Measurements from ENCODE around the gene SRBD1.

Gene SRBD1

DNA sequence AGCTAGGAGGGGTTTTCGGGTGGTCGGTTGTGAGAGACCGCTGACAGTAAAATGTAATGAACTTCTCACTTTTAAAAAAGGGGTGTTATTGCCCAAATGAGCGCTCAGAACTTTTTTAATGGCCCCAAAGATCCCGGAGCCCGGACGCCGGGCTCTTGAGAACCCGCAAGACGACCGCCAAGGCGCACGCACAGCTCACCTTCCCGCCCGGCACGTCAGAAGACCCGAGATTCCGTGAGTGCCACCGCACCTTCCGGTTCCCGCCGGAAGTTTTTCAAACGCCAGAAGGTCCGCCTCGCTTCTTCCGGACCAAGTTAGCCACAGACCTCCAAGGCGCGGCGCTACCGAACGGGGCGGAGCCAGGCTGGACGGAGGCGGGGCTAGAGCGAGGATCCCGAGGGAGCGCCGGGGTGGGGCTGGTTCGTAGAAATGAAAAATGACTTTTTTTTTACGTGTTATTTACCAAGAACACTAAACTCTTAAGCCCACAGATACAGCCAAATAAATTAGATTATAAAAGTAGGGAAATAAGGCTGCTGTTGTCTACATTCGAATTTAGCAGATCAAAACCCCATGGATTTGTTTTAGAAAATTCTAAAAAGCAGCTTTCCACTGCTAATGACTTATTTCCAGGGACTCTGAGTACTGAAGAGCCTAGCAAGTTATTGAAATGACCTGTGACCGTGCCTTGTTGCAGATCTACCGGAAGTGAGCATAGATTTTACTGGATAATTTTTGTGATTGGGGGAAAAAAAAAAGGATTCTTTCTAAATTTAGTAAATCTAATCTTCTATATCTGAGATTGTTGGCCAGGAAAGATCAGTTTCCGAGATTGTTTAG, at the start of gene SRBD1:
Gene SRBD1 (minus strand): TSS at position 248 of the 840 bp plus-strand sequence. CDS start 5,826 bp downstream, outside the sequence.
- peak; percentile 96 for DNase-seq

DNA sequence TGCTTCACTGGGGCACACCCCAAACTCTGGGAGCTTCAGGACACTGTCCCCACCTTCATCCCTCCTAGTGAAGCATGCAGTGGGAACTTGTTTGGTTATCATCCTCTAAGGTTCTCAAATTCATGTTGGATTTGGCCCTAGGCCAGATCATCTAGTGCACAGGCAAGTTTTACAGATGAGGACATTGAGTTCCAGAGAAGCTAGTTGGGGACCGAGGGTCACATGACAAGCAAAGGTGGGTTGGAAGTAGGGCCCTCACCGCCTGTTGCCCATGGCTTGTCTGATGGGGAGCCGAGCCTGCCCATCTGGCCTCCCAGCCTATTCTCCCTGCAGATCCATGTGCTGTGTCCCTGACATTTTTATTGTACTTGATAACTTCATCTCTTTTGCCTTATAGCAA, 43.2 kb upstream of the SRBD1 start:
- DNase-seq = no peak

DNA sequence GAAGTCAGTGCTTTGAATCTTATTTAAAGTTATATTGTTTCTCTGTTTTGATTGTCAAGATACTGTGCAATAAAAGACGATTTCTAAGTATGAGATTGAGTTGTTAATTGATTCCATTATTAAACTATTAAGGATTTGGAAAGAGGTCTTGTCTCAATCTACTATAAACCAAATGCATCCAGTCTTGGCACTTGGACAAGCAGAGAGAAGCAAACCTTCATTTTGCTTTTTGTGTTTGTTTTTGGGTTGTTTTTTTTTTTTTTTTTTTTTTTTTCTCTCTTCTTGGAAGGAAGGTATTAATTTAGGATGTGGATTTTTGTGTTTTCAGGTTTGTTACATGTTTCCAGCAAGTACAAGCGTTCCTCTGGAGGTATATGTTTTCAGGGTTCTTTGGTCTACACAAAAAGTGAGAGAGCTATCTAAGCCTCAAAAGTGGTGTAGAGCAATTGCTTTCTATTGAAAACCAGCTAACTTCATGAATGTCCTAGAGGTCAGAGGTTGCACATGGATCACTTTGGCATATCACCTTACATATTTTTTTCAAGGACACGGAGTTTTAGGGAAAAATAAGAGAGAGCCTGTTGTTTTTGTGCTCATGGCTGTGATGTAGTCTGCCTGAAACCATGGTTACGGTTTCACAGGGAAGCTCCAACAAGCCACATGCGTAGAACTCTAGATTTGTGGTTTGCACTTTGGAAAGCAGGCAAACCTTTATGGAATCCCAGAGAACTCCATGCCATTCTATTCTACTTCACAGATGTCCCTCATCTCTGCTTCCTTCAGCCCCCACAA, 42.3 kb upstream of the SRBD1 start:
- no peak for DNase-seq

DNA sequence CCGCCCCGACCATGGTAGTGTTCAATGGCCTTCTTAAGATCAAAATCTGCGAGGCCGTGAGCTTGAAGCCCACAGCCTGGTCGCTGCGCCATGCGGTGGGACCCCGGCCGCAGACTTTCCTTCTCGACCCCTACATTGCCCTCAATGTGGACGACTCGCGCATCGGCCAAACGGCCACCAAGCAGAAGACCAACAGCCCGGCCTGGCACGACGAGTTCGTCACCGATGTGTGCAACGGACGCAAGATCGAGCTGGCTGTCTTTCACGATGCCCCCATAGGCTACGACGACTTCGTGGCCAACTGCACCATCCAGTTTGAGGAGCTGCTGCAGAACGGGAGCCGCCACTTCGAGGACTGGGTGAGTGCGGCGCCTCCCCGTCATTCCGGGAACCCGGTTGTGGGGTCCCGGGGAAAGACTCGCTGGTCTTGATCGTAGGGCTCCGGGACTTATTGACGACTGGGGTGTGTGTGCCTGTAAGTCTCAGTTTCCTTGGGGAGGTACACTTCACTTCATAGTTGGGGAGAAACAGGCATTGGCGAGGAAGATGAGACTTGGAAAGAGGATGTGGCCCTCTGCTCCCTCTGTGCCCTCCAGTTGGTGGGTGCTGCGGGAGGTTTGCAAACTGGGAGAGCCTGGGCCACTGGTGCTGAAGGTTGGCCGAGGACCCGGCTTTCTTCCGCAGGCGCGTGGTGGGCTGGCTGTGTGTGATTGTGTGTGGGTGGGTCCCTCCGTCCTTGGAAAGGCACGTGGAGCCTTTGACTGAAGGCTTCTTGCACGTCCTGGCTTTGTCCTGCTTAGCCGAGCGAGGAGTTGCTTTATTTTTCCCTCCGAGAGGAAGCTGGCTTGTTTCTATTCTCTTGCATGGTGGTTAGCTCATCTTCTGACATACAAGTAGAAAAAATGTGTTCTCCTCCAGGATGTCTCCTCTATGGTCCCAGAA, 41.3 kb upstream of the SRBD1 start:
- no peak for DNase-seq

GRCh38 chr2:45651415-45652089, 40.5 kb upstream of the SRBD1 start, which contains the start of gene PRKCE:
TSS of gene PRKCE (plus strand) at chr2:45651675.
- DNase-seq = no peak

DNA sequence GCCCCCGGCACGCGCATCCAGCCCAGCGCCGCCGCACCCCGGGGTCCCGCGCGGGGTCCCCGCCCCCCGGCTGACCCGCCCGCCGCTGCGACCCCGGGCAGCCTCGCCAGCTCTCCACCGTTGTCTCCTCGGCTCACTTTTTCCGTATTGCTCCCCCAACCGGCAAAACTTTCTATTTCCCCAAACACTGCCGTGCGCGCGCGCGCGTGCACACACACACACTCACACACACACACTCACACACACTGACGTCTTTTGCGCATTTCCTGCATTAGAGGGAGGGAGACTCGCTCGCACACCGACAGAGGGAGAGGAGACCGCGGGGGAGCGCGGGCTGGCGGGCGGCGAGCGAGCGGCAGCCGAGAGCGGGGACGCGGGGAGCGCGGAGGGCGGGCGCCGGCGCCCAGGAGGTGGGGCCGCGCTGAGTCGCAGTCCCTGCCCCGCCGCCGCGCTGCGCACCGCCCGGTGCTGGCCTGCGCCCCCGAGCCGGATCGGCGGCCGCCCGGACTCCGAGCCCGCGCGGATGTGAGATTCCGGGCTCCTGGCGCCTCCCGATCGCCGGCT, 39.9 kb upstream of the SRBD1 start:
- DNase-seq = peak; percentile 72

- peak; percentile 7 for DNase-seq
Observed at GRCh38 chr2:45649858-45650811, 39.1 kb upstream of the SRBD1 start.

DNA sequence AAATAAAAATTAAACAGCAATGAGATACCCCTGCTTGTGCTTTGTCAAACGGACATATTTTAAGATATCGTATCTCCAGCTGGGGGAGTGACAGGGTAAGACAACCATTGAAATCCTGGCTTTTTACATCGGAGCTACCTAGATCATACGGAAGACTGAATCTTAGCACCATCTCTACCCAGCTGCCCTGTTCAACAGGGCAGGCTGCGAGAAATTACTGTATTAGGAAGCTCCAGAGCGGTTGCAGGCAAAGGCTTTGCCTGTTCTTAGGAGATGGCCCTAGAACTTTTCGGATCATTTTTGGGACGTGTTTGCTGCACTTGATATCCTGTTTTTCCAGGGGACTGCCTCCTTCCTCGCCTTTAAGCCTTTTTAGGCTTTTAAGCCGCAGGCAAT, 38.4 kb upstream of the SRBD1 start:
- DNase-seq = no peak

DNA sequence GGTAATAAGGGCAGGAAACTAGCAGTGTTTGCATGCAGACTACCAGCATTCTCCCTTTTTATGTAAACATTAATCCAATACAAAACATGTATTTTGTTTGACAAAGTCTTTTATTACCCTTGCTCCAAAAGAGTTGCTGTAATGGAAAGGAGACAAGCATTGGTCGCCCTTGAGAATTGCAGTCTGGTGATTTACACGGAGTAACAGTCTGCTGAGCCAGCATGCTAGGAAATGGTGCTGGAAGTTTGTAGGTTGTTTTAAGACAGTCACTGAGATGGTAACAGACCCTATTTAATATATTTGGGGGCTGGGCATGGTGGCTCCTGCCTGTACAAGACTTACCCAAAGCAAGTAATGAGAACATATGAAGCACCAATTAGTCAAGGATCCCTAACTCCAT, 37.6 kb upstream of the SRBD1 start:
- DNase-seq = no peak

DNA sequence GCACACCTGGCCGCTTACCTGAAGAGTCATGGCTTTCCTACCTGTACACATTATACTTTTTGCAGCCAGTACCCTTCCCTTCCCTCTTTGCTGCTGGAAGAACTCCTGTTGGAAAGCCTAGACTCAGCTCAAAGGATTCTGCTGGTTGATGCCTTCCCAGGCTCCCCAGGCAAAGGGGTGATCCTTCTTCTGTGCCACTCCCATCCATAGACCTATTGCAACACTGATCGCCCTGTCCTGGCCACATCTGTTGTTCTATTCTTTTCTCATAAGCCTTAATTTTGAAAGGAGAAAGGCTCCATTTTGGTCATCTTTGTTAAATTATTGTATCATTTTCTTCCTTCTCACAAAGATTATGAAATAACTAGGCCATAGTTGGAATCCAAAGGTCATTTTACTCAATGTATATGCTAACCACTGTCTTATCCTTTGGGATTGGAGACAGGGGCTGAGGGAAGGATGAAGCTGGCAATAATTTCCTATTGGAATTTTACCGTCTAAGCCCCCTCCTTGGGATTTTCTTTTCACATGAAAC, 37.0 kb upstream of the SRBD1 start:
- DNase-seq = no peak

GRCh38 chr2:45647356-45647755, 36.3 kb upstream of the SRBD1 start:
- no peak for DNase-seq

DNA sequence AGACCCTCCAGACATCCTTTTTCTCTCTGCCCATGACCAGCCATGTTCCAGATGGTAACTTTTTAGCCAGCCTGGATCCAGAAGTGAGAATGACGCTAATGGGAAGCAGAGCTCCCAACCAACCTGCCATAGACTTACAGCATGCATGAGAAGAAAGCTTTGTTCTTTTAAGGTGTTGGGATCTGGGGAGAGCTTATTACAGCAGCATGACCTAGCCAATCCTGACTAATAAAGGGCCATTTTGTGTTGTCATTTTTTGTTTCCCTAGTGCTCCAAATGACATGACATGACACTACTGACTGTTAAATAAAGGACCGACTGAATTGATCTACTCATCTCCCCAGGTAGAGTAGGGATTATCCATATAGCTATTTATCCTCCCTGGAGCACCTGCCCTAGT, 35.2 kb upstream of the SRBD1 start:
- DNase-seq = no peak

DNA sequence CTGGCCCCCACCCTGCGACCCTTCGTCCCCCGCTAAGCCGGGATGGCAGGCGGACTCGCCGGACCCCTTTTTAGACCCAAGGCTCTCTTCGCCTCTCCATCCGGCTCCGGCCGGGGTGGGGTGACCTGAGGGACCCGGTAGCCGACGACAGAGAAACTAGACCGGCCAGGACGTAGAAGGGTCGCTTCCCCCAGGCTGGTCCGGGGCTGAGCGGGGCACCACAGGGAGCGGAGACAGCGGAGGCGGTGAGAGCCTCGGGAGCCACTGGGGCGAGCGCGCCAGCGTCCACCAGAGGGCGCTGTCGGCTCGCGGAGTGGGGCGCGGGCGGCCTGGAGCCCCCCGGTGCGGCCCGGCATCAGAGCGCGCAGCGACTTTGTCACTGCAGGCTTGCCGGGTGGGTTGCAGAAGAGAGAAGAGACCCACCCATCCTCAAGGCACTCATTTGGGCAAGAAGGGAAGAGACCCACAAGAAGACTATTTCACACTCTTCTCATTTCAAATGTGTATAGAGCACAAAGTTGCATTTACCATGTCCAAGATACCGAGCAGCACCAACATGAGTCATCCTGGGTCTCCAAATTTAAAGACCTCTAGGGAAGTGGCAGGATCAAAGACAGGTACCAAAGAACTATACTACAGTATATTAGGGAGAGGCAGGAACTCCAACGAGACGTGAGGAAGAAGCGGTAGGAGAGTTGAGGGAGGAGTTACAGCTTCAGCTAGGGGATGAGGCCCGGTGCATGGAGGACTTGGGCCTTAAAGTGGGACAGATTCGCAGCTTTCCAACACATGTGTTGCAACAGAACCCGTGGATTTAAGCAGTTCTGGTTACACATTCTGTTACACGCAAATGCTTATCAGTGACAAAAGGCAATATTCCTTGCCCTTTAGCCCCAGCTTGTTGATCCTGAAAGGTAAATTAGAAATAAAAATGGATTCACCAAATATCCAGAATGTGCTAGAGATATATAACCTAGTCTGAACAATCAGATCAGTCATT, 32.8 kb upstream of the SRBD1 start:
- DNase-seq = peak; percentile 31

DNA sequence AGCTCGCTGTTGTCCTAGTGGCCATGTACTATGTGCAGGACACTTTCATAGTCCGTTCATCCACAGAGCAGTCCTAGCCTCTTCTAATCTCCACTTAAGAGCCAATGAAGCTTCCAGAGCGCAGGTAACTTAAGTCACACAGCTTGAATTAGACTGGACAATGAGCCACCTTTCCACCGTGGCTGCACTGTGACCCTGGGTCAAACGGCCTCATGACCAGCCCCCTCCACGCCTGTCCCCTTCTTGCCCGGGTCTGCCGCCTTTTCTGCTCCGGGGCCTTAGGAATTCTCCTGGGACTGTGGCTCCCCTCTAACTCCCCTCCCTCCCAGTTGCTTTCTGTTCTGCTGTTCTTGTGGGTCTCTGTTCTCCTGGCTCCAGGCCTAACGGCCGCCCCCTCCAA, 32.0 kb upstream of the SRBD1 start:
- no peak for DNase-seq

GRCh38 chr2:45640576-45640975, 29.5 kb upstream of the SRBD1 start:
- DNase-seq = no peak

GRCh38 chr2:45637440-45637839, 26.4 kb upstream of the SRBD1 start:
- DNase-seq = no peak

GRCh38 chr2:45636008-45636407, 24.9 kb upstream of the SRBD1 start:
- no peak for DNase-seq

DNA sequence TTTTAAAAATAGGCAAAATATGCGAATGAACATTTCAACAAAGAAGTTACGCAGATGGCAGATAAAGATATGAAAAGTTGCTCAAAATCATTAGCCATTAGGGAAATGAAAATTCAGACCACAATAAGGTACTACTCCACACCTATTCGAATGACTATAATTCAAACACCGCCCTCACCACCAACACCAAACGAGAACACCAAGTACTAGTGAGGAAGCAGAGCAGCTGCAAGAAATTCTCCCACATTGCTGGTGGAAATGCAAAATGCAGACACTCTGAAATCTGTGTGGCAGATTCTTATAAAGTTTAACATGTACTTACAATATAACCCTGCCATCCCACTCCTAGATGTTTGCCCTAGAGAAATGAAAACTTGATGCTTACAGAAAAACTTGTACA, 23.2 kb upstream of the SRBD1 start:
- no peak for DNase-seq

DNA sequence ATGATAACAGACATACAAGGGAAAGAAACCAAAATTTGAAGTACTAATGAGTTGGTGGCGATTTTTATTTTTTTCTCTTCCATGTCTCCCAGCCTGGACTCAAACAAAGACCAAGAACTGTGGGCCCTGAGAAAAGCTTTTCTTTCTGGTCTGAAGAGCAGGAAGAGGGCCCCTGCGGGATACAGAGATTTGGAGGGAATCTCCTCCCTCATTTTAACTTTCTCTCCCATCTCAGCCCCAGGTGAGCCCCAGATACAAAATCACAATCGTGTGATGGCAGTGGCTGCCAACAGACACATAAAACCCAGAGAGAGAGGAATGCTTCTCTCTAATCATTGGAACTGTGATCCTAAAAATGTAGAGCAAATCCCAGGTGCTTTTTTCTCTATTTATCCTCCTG, 20.9 kb upstream of the SRBD1 start:
- DNase-seq = no peak

Data from NCI-H774 (cell line).